GM12873 (cell line): Measurements from ENCODE around the gene FAM50A.

Experiments used
- CTCF ChIP-seq: IDR thresholded peaks from 2 replicates; pipeline ENCODE4 v1.5.1; 2012; ENCODE audit warnings: low read depth, mild to moderate bottlenecking, moderate library complexity, low read length, control low read depth; ENCODE audit not compliant: insufficient read depth; ENCODE audit errors: missing control alignments

FAM50A gene

DNA sequence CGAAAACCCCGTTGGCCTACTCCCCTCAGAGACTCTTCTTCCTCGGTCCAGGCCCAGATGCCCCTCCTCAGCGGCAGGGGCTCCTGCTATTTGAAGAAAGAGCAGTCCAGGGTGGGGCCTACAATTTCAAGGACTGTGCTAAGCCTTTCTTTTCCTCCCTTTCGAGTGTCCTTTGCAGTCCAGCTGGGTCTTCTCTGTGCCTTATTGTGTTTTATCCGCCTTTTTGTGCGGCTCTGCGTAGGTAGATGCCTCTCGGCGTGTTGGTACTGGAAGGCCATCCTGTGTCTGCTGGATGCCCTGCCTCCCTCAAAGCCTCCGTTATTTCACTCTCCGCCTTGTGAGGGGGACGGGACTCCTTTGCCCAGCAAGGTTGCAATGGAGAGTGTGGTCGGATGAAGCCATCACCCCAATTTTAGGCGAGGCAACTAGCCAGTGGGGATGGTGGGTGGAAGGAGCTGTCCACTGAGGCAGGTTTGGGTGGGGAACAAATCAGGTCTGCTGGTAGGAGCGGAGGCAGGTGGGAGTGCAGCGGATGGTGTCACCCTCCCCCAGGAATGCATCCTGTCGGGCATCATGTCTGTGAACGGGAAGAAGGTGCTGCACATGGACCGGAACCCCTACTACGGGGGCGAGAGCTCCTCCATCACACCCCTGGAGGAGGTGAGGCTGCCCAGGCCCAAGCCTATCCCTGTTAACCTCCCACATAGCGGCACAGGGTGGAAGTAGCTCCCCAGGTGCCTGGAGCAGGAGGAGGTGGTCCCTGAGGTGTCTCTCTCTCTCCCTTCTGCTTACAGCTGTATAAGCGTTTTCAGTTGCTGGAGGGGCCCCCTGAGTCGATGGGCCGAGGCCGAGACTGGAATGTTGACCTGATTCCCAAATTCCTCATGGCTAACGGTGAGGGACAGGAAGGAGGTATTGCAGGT lies 5.7 kb upstream of the FAM50A start:
- TF ChIP-seq CTCF = no peak

DNA sequence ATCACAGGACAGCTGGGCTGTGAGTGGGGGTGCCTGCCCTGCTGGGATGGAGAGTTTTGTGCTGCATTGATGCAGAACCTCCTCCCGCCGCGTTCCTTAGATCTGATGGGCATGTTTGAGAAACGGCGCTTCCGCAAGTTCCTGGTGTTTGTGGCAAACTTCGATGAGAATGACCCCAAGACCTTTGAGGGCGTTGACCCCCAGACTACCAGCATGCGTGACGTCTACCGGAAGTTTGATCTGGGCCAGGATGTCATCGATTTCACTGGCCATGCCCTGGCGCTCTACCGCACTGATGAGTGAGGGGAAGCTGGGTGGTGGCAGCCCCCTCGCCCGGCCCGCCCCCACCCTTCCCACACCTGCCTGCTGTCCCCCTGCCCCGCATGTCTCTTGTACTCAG lies 4.1 kb upstream of the FAM50A start:
- TF ChIP-seq CTCF = no peak

DNA sequence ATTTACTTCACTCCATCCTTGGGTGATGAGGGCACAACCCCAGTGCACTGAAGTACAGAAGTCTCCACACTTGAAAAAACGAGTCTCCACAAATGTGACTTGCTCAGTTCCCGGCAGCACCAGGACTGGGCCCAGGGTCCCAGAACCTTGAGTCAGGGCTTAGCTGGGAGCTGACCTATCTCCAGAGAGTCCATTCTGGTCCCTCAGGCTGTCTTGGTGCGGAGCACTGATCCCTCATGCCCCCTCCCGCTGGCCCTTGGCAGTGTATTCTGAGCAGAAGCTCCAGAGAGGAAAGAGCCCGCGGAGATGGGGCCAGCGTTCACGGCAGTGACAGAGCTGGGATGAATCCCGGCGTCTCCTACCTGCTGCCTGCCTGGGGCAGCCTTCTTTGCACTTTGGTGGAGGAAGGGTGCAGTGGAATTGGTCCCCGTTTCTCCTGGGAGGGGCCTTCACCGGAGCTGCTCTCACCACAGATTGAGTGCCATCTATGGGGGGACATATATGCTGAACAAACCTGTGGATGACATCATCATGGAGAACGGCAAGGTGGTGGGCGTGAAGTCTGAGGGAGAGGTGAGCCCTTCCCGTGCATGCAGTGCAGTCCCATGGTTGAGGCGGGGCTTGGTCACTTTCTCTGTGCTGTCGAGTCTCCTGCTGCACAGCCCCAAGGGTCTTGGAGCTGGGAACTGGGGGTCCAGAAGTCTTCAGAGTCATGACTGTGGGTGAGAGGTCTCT lies 3.2 kb upstream of the FAM50A start:
- TF ChIP-seq CTCF = no peak

GRCh38 chrX:154441564-154441963 lies 2.4 kb upstream of the FAM50A start:
- TF ChIP-seq CTCF = no peak

DNA sequence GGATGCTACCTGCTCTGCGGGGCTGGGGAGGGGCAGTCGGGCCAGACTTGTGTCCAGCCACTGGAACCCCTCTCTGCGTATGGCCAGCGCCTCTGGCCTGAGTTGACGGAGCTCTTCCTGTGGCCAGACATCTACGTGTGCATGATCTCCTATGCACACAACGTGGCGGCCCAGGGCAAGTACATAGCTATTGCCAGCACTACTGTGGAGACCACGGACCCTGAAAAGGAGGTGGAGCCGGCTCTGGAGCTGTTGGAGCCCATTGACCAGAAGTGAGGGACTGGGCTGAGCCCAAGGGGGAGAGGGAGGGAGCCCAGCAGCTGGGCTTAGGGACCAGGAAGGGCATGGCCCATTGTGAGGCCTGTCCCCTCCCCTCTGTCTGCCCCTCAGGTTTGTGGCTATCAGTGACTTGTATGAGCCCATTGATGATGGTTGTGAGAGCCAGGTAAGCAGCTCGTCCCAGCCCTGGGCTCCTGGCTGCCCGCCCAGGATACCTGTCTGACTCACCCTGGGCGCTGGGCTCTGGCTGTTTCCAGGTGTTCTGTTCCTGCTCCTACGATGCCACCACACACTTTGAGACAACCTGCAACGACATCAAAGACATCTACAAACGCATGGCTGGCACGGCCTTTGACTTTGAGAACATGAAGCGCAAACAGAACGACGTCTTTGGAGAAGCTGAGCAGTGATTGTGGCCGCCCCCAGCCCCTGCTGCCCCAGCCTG lies 1.8 kb upstream of the FAM50A start:
- TF ChIP-seq CTCF = no peak

- TF ChIP-seq CTCF = no peak
These were observed 446 bp upstream of the FAM50A start for GRCh38 chrX:154443479-154443910.
